DMS114 treated with DMSO at 0.1 percent for 48 hours (cell line): ENCODE results near the gene ATP8B1.

Experiments used
- DNase-seq: peaks from one replicate; lab custom pipeline; 2025; ENCODE audit not compliant: unreplicated experiment; lab: John Stamatoyannopoulos, UW

The ATP8B1 gene

GRCh38 chr18:57794951-57795728 is 8.0 kb downstream of the ATP8B1 start:
- no peak for DNase-seq

- no peak for DNase-seq
These were observed 9.7 kb downstream of the ATP8B1 start for GRCh38 chr18:57793302-57793986.

- DNase-seq: no peak
These were observed 10.3 kb downstream of the ATP8B1 start for GRCh38 chr18:57792631-57793301.

- no peak for DNase-seq
These were observed 11.2 kb downstream of the ATP8B1 start for GRCh38 chr18:57791911-57792310.

GRCh38 chr18:57791192-57791591 is 11.9 kb downstream of the ATP8B1 start:
- DNase-seq: no peak

GRCh38 chr18:57790316-57790715 is 12.8 kb downstream of the ATP8B1 start:
- no peak for DNase-seq

GRCh38 chr18:57789759-57790158 is 13.4 kb downstream of the ATP8B1 start:
- no peak for DNase-seq

GRCh38 chr18:57789090-57789489 is 14.0 kb downstream of the ATP8B1 start:
- no peak for DNase-seq

- no peak for DNase-seq
These were observed 15.9 kb downstream of the ATP8B1 start for GRCh38 chr18:57787068-57787685.

- DNase-seq: no peak
These were observed 17.2 kb downstream of the ATP8B1 start for GRCh38 chr18:57785751-57786437.

- no peak for DNase-seq
These were observed 18.4 kb downstream of the ATP8B1 start for GRCh38 chr18:57784801-57785114.

- DNase-seq: no peak
These were observed 18.9 kb downstream of the ATP8B1 start for GRCh38 chr18:57784034-57784800.

GRCh38 chr18:57782049-57782448 is 21.1 kb downstream of the ATP8B1 start:
- DNase-seq: no peak

GRCh38 chr18:57780706-57781347 is 22.3 kb downstream of the ATP8B1 start:
- no peak for DNase-seq

- DNase-seq: no peak
These were observed 22.8 kb downstream of the ATP8B1 start for GRCh38 chr18:57780318-57780705.

GRCh38 chr18:57776767-57777166 is 26.3 kb downstream of the ATP8B1 start:
- no peak for DNase-seq

- no peak for DNase-seq
These were observed 26.8 kb downstream of the ATP8B1 start for GRCh38 chr18:57776354-57776753.

- no peak for DNase-seq
These were observed 27.2 kb downstream of the ATP8B1 start for GRCh38 chr18:57775937-57776336.

GRCh38 chr18:57772387-57772799 is 30.7 kb downstream of the ATP8B1 start:
- no peak for DNase-seq

- DNase-seq: no peak
These were observed 31.5 kb downstream of the ATP8B1 start for GRCh38 chr18:57771626-57772025.
